ENCODE results near the gene ZIM2. TPM values are rescaled to one million over a fixed set of nuclear protein-coding genes. Genes with fewer than 3 reads are reported as not detected.

The ZIM2 gene
- total RNA-seq, 4 donors from 2014 or later = 1.3 TPM; not detected in 3

GRCh38 chr19:56821675-56822074 lies 18.9 kb downstream of the ZIM2 start:
- TF ChIP-seq CTCF (IDR thresholded peaks at IDR 0.05; ENCODE audit: low read depth) = no peak

GRCh38 chr19:56821209-56821608 lies 19.3 kb downstream of the ZIM2 start:
- TF ChIP-seq CTCF (IDR thresholded peaks at IDR 0.05; ENCODE audit: low read depth) = no peak

- no peak for TF ChIP-seq CTCF (IDR thresholded peaks at IDR 0.05; ENCODE audit: low read depth)
Measured at GRCh38 chr19:56819166-56819565, 21.4 kb downstream of the ZIM2 start.

GRCh38 chr19:56814656-56815055 lies 25.9 kb downstream of the ZIM2 start:
- TF ChIP-seq CTCF (IDR thresholded peaks at IDR 0.05; ENCODE audit: low read depth) = no peak

GRCh38 chr19:56813531-56813930 lies 27.0 kb downstream of the ZIM2 start:
- no peak for TF ChIP-seq CTCF (IDR thresholded peaks at IDR 0.05; ENCODE audit: low read depth)

GRCh38 chr19:56811480-56811879 lies 29.0 kb downstream of the ZIM2 start:
- no peak for TF ChIP-seq CTCF (IDR thresholded peaks at IDR 0.05; ENCODE audit: low read depth)

GRCh38 chr19:56810260-56810659 lies 30.3 kb downstream of the ZIM2 start:
- no peak for TF ChIP-seq CTCF (IDR thresholded peaks at IDR 0.05; ENCODE audit: low read depth)
